Fibroblast of lung (primary cell): ENCODE results near the gene PROSER2. TPM values are rescaled to one million over a fixed set of nuclear protein-coding genes. Genes with fewer than 3 reads are reported as not detected.

Source experiments
- DNase-seq, 2 donors: peaks; one replicate each; pipeline versions ENCODE4 v3.0.0 to v3.0.0-alpha.2; 2010; ENCODE audit warnings: low read depth in 2 of 2
- H2AFZ ChIP-seq: 2 replicates; pipeline ENCODE4 v1.5.1; 2012; ENCODE audit warnings: low read length, control low read depth, inconsistent platforms
- H3K27ac ChIP-seq: 2 replicates; pipeline ENCODE4 v1.5.1; 2011; ENCODE audit warnings: low read length, control low read depth; ENCODE audit not compliant: insufficient read depth
- H3K27me3 ChIP-seq: 2 replicates; pipeline ENCODE4 v1.5.1; 2011; ENCODE audit warnings: mild to moderate bottlenecking, low read length; ENCODE audit not compliant: control insufficient read depth, insufficient read depth
- H3K36me3 ChIP-seq: 2 replicates; pipeline ENCODE4 v1.5.1; 2011; ENCODE audit warnings: low read length; ENCODE audit not compliant: control insufficient read depth, insufficient read depth
- H3K4me1 ChIP-seq: 2 replicates; pipeline ENCODE4 v1.5.1; 2011; ENCODE audit warnings: low read length; ENCODE audit not compliant: control insufficient read depth, insufficient read depth; ENCODE audit errors: extremely low read depth
- H3K4me2 ChIP-seq: 2 replicates; pipeline ENCODE4 v1.5.1; 2011; ENCODE audit warnings: low read length, control low read depth; ENCODE audit not compliant: insufficient read depth; ENCODE audit errors: extremely low read depth
- H3K4me3 ChIP-seq, 4 experiments: fragments of 200-600 bp in 1 of 4; sonication (generic) in 1 of 4; replicated peaks in 1 of 4; 2 replicates each; pipeline ENCODE4 v1.5.1; 2011 to 2016; ENCODE audit warnings: low read length in 4 of 4, low read depth in 3 of 4, mild to moderate bottlenecking in 3 of 4, control low read depth in 2 of 4, inconsistent platforms in 1 of 4, mixed read lengths in 1 of 4; ENCODE audit not compliant: insufficient read depth in 1 of 4; ENCODE audit errors: control extremely low read depth in 1 of 4
- H3K79me2 ChIP-seq: 2 replicates; pipeline ENCODE4 v1.5.1; 2012; ENCODE audit warnings: mild to moderate bottlenecking, low read length, inconsistent platforms; ENCODE audit not compliant: control insufficient read depth, insufficient read depth
- H3K9ac ChIP-seq: 2 replicates; pipeline ENCODE4 v1.5.1; 2011; ENCODE audit warnings: mild to moderate bottlenecking, low read length, control low read depth; ENCODE audit not compliant: insufficient read depth
- H3K9me3 ChIP-seq: 2 replicates; pipeline ENCODE4 v1.5.1; 2012; ENCODE audit warnings: low read depth, low read length; ENCODE audit not compliant: control insufficient read depth, insufficient read depth
- H4K20me1 ChIP-seq: 2 replicates; pipeline ENCODE4 v1.5.1; 2011; ENCODE audit warnings: low read length; ENCODE audit not compliant: control insufficient read depth, insufficient read depth; ENCODE audit errors: extremely low read depth
- CTCF ChIP-seq, 2 donors: IDR thresholded peaks in 1 of 2; conservative IDR thresholded peaks in 1 of 2; 1 replicate in 1 of 2; 2 replicates in 1 of 2; pipeline ENCODE4 v1.5.1; 2011 to 2012; ENCODE audit warnings: low read length in 2 of 2, control low read depth in 1 of 2, inconsistent platforms in 1 of 2, low read depth in 1 of 2, mild to moderate bottlenecking in 1 of 2
- EZH2 ChIP-seq: IDR thresholded peaks from 2 replicates; pipeline ENCODE4 v1.5.1; 2012; ENCODE audit warnings: low read length, control low read depth, mild to moderate bottlenecking; ENCODE audit errors: missing control alignments
- polyA plus RNA-seq, 2 donors: library from polyadenylated mRNA; depleted of rRNA in 1 of 2; stranded (reverse) in 1 of 2; unstranded in 1 of 2; fragments of >200 nt; gene quantifications; 2 replicates each; pipeline ENCODE4 v1.2.1, GENCODE V29; 2011 to 2012; ENCODE audit warnings: missing spikeins in 1 of 2
- total RNA-seq: library from RNA; depleted of rRNA; stranded (reverse); fragments of >200 nt; gene quantifications from 2 replicates; pipeline ENCODE4 v1.2.1, GENCODE V29; 2014

Gene PROSER2
- total and polyA plus RNA-seq, 2 donors (not counting 1 experiment from before 2014, with no cell fraction given) = 1.2 to 2.6 TPM

- no peak for TF ChIP-seq EZH2
- TF ChIP-seq CTCF (conservative IDR thresholded peaks at IDR 0.05 in 1 of 2, IDR thresholded peaks at IDR 0.05 in 1 of 2; ENCODE audit: low read depth in 1 of 2, low read length in 2 of 2) = no peak
- Histone ChIP-seq H3K4me2 (no peak overlapping the region), H3K27me3 (no peaks in the 10 kb centered on the region), H3K27ac (no peak overlapping the region), H3K36me3 (no peaks in the 10 kb centered on the region), H3K9ac (no peak overlapping the region), H4K20me1 (no peaks in the 10 kb centered on the region), H2AFZ (no peak overlapping the region), H3K4me3 (no peak overlapping the region), H3K9me3 (no peaks in the 10 kb centered on the region), H3K79me2 (no peaks in the 10 kb centered on the region), H3K4me1 (no peaks in the 10 kb centered on the region)
- no peak for DNase-seq
Observed at GRCh38 chr10:11837372-11838161, 14.4 kb downstream of the PROSER2 start.

GRCh38 chr10:11838298-11838852 lies 15.2 kb downstream of the PROSER2 start:
- no peaks in the 10 kb centered on the region for H4K20me1 ChIP-seq
- H3K27ac ChIP-seq = no peak overlapping the region
- no peak overlapping the region for H3K4me3 ChIP-seq
- H3K9ac ChIP-seq = no peak overlapping the region
- no peaks in the 10 kb centered on the region for H3K79me2 ChIP-seq
- H3K9me3 ChIP-seq = no peaks in the 10 kb centered on the region
- no peaks in the 10 kb centered on the region for H3K4me1 ChIP-seq
- no peak for TF ChIP-seq CTCF (conservative IDR thresholded peaks at IDR 0.05 in 1 of 2, IDR thresholded peaks at IDR 0.05 in 1 of 2; ENCODE audit: low read depth in 1 of 2, low read length in 2 of 2)
- no peak for TF ChIP-seq EZH2
- H3K36me3 ChIP-seq = no peaks in the 10 kb centered on the region
- no peak for DNase-seq
- H3K27me3 ChIP-seq = no peaks in the 10 kb centered on the region
- H2AFZ ChIP-seq = no peak overlapping the region
- H3K4me2 ChIP-seq = no peak overlapping the region

DNA sequence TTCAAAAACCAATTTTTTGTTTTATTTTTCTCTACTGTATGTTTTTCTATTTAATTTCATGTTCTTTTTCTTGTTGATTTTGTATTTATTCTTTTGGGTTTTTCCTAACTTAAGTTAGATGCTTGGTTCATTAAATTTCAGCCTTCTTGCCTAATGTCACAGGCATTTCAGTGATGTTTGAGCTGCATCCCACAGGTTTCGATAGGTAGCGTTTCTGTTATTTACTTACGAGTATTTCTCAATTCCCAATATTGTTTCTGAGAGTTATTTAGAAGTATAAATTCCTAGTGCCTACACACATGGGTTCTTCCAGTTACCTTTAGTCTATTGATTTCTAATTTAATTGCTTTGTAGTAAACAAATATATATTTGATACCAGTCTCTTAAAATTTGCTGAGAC lies 18.2 kb downstream of the PROSER2 start:
- H4K20me1 ChIP-seq = no peaks in the 10 kb centered on the region
- no peaks in the 10 kb centered on the region for H3K27me3 ChIP-seq
- no peak for DNase-seq
- H3K36me3 ChIP-seq = no peaks in the 10 kb centered on the region
- no peak overlapping the region for H2AFZ ChIP-seq
- no peaks in the 10 kb centered on the region for H3K4me1 ChIP-seq
- no peak overlapping the region for H3K4me2 ChIP-seq
- no peak overlapping the region for H3K4me3 ChIP-seq
- no peak for TF ChIP-seq CTCF (conservative IDR thresholded peaks at IDR 0.05 in 1 of 2, IDR thresholded peaks at IDR 0.05 in 1 of 2; ENCODE audit: low read depth in 1 of 2, low read length in 2 of 2)
- no peak for TF ChIP-seq EZH2
- no peak overlapping the region for H3K27ac ChIP-seq
- no peaks in the 10 kb centered on the region for H3K9me3 ChIP-seq
- H3K79me2 ChIP-seq = no peaks in the 10 kb centered on the region
- no peak overlapping the region for H3K9ac ChIP-seq
